Lung (tissue), 12 donors: ENCODE data around the gene ARFIP1. TPM values are rescaled to one million over a fixed set of nuclear protein-coding genes. Genes with fewer than 3 reads are reported as not detected.

Experiments used
- ATAC-seq: fragments of 200-7000 bp; cut with Tn5 transposase; one replicate; pipeline ENCODE4 v1.9.1; 2020; ENCODE audit warnings: moderate number of reproducible peaks; ENCODE audit not compliant: insufficient read depth, low FRiP score
- DNase-seq, 3 donors: peaks; one replicate each; pipeline ENCODE4 v3.0.0-alpha.2; 2013 to 2017
- H3K27ac ChIP-seq, 2 donors: one replicate each; pipeline ENCODE4 v1.5.1; 2013; ENCODE audit warnings: mild to moderate bottlenecking in 2 of 2, moderate library complexity in 2 of 2, control low read depth in 1 of 2, inconsistent platforms in 1 of 2, low read depth in 1 of 2, low read length in 1 of 2
- H3K27me3 ChIP-seq, 3 donors: one replicate each; pipeline ENCODE4 v1.5.1; 2013; ENCODE audit warnings: low read length in 2 of 3; ENCODE audit not compliant: control insufficient read depth in 3 of 3, insufficient read depth in 3 of 3
- H3K36me3 ChIP-seq, 4 donors: one replicate each; pipeline ENCODE4 v1.5.1; 2013; ENCODE audit warnings: low read length in 4 of 4, mild to moderate bottlenecking in 1 of 4, moderate library complexity in 1 of 4; ENCODE audit not compliant: control insufficient read depth in 4 of 4, insufficient read depth in 4 of 4
- H3K4me1 ChIP-seq, 5 donors: one replicate each; pipeline ENCODE4 v1.5.1; 2013; ENCODE audit warnings: low read length in 5 of 5, mild to moderate bottlenecking in 2 of 5, moderate library complexity in 1 of 5; ENCODE audit not compliant: control insufficient read depth in 5 of 5, insufficient read depth in 5 of 5
- H3K4me3 ChIP-seq: one replicate; pipeline ENCODE4 v1.5.1; 2013; ENCODE audit warnings: mild to moderate bottlenecking, control low read depth, moderate library complexity
- H3K9ac ChIP-seq, 2 donors: one replicate each; pipeline ENCODE4 v1.5.1; 2013; ENCODE audit warnings: low read length in 2 of 2, control low read depth in 1 of 2; ENCODE audit not compliant: insufficient read depth in 1 of 2
- H3K9me3 ChIP-seq, 4 donors: one replicate each; pipeline ENCODE4 v1.5.1; 2013; ENCODE audit warnings: low read length in 3 of 4, mild to moderate bottlenecking in 1 of 4, moderate library complexity in 1 of 4; ENCODE audit not compliant: control insufficient read depth in 4 of 4, insufficient read depth in 3 of 4
- CTCF ChIP-seq: IDR thresholded peaks from 2 replicates; pipeline ENCODE4 v1.5.1; 2012; ENCODE audit warnings: mild to moderate bottlenecking; ENCODE audit errors: control extremely low read depth, extremely low read depth
- WGBS, 2 donors: extraction: QIAGEN DNeasy Blood & Tissue Kit; methylation state at CpG; one replicate each; pipeline ENCODE4 v1.1.7; 2013; 5-methylcytosine and 5-hydroxymethylcytosine counted together
- polyA plus RNA-seq, 2 donors: library from polyadenylated mRNA; stranded (reverse); fragments of 200-250 nt; gene quantifications; one replicate each; pipeline ENCODE4 v1.2.1, GENCODE V29; 2013
- total RNA-seq, 2 donors: library from RNA; depleted of rRNA in 1 of 2; stranded (reverse); fragments of >200 nt in 1 of 2; gene quantifications; one replicate each; pipeline ENCODE4 v1.2.1, GENCODE V29; 2014 to 2021
- donor health status: control.
- donor health status: control.
- donor health status: Bipolar disorder and iron deficiency.
- donor health status: healthy.
- donor health status: DM: yes; HTN: yes; CAD: no.

ARFIP1 gene
- total and polyA plus RNA-seq, 4 donors = 20.9 to 65.8 (median 25.1) TPM

- peaks cover 0 to 9% (median 2%) of the 10 kb centered on the region in 4 donors for H3K36me3 ChIP-seq
- H3K9me3 ChIP-seq = no peaks in the 10 kb centered on the region
- DNase-seq (no peak), ATAC-seq (no peak)
- no peak overlapping the region for H3K4me3 ChIP-seq
- no peak for TF ChIP-seq CTCF
- no peak overlapping the region for H3K9ac ChIP-seq
- no peak overlapping the region for H3K27ac ChIP-seq
- peaks cover 0 to 13% (median 2%) of the 10 kb centered on the region in 5 donors for H3K4me1 ChIP-seq
- WGBS, 2 donors = 85 to 91% methylated on average over 2 of the region's 2 CpGs
- H3K27me3 ChIP-seq = no peaks in the 10 kb centered on the region
Measured at GRCh38 chr4:152947311-152947710, 167.6 kb downstream of the ARFIP1 start.

- Histone ChIP-seq H3K4me3 (no peak overlapping the region), H3K27me3 (no peaks in the 10 kb centered on the region), H3K27ac (no peak overlapping the region), H3K9ac (no peak overlapping the region), H3K4me1 (peaks cover 0 to 13% (median 4%) of the 10 kb centered on the region in 5 donors), H3K9me3 (no peaks in the 10 kb centered on the region), H3K36me3 (peaks cover 0 to 11% (median 0%) of the 10 kb centered on the region in 4 donors)
- WGBS, 2 donors = 78 to 79% methylated on average over 8 of the region's 8 CpGs
- no peak for ATAC-seq
- no peak for DNase-seq
- no peak for TF ChIP-seq CTCF
Measured at GRCh38 chr4:152949930-152950329, 170.2 kb downstream of the ARFIP1 start.

- no peak for DNase-seq
- no peak for TF ChIP-seq CTCF
- no peak for ATAC-seq
- Histone ChIP-seq H3K4me3 (no peak overlapping the region), H3K9me3 (no peaks in the 10 kb centered on the region), H3K27me3 (no peaks in the 10 kb centered on the region), H3K27ac (peak overlapping the region in 1 of 2 donors; percentile 70), H3K9ac (no peak overlapping the region), H3K4me1 (peaks cover 0 to 13% (median 4%) of the 10 kb centered on the region in 5 donors), H3K36me3 (peaks cover 0 to 11% (median 0%) of the 10 kb centered on the region in 4 donors)
- 81 to 89% methylated on average over 11 of the region's 11 CpGs for WGBS, 2 donors
Measured at GRCh38 chr4:152950402-152951274, 170.9 kb downstream of the ARFIP1 start.
